ENCODE data around the gene DNASE1L2.
"Not testable (repeated sequence)": the region's sequence is repeated elsewhere in the genome, so short reads cannot be mapped to it uniquely, and the experiment has no call there.

DNASE1L2 gene

DNA sequence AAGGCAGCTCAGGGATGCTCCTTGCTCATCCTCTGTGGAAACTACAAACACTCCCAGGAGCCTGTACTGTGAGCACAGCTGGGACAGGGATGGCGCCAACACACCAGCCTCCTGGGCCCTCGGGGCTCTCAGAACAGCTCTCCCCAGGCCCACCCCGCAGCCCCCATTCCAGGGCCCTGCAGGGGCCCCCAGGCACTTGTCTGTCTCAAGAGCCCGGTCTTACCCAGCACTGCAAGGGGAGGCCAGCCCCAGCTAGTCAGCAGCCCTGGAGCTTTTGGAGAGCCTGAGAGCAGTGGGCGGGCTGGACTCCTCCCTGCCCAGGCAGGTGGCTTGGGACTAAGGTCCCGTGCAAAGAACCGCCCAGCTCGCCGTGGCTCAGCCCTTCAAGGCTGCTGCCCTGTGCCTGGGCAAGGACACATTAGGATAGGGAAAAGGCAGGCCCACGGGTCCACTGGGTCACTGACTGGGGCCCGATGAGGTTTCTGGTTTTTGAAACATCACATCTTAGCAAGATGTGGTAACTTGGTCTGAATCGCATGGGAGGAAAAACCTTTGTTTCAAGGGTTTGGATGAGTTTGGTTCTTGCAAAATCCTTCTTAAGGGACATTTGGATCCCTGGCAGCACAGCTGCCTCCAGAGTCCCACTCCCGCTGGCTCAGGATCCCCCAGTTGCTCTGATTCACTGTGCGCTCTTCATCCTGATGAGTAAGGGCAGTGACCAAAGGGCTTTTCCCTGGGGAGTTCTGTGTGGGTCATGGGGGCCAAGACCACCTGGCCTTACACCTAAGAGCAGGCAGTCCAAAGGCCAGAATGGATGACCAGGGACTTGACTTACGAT lies 2.8 kb downstream of the DNASE1L2 start:
- H3K4me3 ChIP-seq (ENCODE audit: low read depth, low read length) = no peak overlapping the region
- TF ChIP-seq, protein P1, sequence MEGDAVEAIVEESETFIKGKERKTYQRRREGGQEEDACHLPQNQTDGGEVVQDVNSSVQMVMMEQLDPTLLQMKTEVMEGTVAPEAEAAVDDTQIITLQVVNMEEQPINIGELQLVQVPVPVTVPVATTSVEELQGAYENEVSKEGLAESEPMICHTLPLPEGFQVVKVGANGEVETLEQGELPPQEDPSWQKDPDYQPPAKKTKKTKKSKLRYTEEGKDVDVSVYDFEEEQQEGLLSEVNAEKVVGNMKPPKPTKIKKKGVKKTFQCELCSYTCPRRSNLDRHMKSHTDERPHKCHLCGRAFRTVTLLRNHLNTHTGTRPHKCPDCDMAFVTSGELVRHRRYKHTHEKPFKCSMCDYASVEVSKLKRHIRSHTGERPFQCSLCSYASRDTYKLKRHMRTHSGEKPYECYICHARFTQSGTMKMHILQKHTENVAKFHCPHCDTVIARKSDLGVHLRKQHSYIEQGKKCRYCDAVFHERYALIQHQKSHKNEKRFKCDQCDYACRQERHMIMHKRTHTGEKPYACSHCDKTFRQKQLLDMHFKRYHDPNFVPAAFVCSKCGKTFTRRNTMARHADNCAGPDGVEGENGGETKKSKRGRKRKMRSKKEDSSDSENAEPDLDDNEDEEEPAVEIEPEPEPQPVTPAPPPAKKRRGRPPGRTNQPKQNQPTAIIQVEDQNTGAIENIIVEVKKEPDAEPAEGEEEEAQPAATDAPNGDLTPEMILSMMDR (IDR thresholded peaks at IDR 0.05; ENCODE audit: low read depth, low read length) = no peak
- DNase-seq (ENCODE audit: low read depth, low spot score) = no peak
- in situ Hi-C loops (cut with HindIII; ENCODE audit: low sequenced_read_pairs) = no loop called here

DNA sequence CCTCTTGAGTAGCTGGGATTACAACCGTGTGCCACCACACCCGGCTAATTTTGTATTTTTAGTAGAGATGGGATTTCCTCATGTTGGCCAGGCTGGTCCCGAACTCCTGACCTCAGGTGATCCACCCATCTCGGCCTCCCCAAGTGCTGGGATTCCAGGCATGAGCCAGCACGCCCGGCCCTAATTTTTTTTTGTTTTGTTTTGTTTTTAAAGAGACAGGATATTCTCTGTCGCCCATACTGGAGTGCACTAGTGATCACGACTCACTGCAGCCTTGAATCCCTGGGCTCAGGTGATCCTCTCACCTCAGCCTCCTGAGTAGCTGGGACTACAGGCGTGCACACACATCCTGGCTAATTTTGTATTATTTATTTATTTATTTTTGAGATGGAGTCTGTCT lies 4.1 kb downstream of the DNASE1L2 start:
- H3K4me3 ChIP-seq (ENCODE audit: low read depth, low read length); DNase-seq (ENCODE audit: low read depth, low spot score); in situ Hi-C loops (cut with HindIII; ENCODE audit: low sequenced_read_pairs): not testable (repeated sequence)

DNA sequence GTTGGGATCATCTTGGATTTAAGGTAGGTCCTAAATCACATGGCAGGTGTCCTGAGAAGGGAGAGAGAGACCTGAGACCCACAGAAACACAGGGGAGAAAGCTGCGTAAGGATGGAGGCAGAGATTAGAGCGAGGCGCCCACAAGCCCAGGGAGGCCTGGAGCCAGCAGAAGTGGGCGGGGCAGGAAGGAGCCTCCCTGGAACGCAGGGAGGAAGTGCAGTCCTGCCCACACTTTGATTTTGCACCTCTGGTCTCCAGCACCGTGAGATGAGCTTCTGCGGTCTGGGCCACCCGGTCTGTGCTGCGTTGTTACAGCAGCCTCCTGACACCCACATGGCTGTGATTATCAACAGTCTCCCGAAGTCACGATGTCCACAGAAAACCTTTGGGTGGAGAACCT lies 6.4 kb downstream of the DNASE1L2 start:
- no peak overlapping the region for H3K4me3 ChIP-seq (ENCODE audit: low read depth, low read length)
- in situ Hi-C loops (cut with HindIII; ENCODE audit: low sequenced_read_pairs) = no loop called here
- TF ChIP-seq, protein P1 (IDR thresholded peaks at IDR 0.05; ENCODE audit: low read depth, low read length) = no peak
- no peak for DNase-seq (ENCODE audit: low read depth, low spot score)

DNA sequence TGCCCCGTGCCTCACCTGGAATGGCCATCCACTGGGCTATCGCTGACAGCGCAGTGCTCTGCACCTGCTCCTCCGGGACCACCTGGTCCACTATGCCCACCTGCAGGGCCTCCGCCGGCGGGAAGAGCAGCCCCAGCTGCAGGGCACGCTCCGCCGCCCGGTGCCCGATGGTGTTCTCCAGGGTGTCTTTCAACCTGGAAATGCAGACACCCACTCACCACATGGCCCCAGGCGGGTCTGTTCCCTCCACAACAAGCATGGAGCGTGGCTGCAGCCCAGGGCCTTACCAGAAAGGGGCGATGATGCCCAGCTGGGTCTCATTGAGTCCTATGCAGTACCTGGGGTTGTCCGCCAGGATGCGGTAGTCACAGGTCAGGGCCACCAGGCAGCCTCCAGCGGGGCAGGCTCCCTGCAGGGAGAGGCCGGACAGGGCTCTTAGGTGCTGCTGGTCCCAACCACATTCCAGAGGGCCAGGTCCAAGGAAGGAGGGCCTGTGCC lies 6.8 kb downstream of the DNASE1L2 start:
- no peak overlapping the region for H3K4me3 ChIP-seq (ENCODE audit: low read depth, low read length)
- in situ Hi-C loops (cut with HindIII; ENCODE audit: low sequenced_read_pairs) = no loop called here

DNA sequence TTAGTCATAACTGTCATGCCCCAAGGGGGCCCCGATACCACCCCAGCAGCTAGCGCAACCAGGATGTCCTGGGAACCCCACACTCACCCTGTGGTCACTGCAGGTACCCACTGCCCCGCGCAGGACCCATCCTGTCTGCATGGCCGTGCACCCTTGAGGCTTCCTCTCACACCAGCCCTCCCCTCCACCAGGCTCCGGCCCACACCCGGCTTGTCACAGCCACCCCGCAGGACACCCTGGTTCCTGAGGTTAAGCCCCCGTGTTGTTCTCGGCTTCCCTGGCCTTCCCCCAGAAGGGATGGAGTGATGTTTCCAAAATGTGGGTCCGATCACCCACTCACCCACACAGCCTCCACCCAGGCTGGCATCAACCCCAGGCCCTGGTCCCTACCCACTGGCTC lies 7.5 kb downstream of the DNASE1L2 start:
- TF ChIP-seq, protein P1 (IDR thresholded peaks at IDR 0.05; ENCODE audit: low read depth, low read length) = no peak

More for the DNA sequence above, 6.8 kb downstream of the DNASE1L2 start:
- DNase-seq (ENCODE audit: low read depth, low spot score) = no peak
- TF ChIP-seq, protein P1 (IDR thresholded peaks at IDR 0.05; ENCODE audit: low read depth, low read length) = no peak

DNA sequence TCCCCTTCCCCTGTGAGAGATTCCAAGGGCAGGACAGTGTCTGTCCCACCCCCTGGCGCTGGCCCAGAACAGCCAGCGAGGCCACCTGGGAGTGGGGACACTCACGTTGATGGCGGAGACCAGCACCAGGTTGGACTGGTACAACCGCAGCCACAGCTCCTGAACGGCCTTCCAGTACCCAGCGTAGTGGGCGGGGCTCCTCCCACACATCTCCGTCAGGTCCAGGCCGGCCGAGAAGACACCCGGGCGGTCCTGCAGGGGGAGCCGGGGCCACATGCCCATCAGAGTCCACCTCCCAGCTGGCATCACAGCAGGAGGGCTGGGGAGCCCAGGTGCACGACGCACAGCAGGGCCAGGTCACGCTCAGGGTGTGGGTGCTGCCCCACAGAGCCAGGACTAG lies 8.1 kb downstream of the DNASE1L2 start:
- in situ Hi-C loops (cut with HindIII; ENCODE audit: low sequenced_read_pairs) = no loop called here
- TF ChIP-seq, protein P1 (IDR thresholded peaks at IDR 0.05; ENCODE audit: low read depth, low read length) = no peak
- H3K4me3 ChIP-seq (ENCODE audit: low read depth, low read length) = no peak overlapping the region
- DNase-seq (ENCODE audit: low read depth, low spot score) = no peak

More for the DNA sequence above, 7.5 kb downstream of the DNASE1L2 start:
- H3K4me3 ChIP-seq (ENCODE audit: low read depth, low read length) = no peak overlapping the region
- DNase-seq (ENCODE audit: low read depth, low spot score) = no peak
- in situ Hi-C loops (cut with HindIII; ENCODE audit: low sequenced_read_pairs) = no loop called here
